ENCODE data around the gene SHANK2. TPM values are rescaled to one million over a fixed set of nuclear protein-coding genes. Genes with fewer than 3 reads are reported as not detected.

Gene SHANK2
- total RNA-seq, 5 donors from 2014 or later (not counting 1 experiment from before 2014, with no cell fraction given) = 0.15 to 0.60 (median 0.49) TPM; not detected in 2

DNA sequence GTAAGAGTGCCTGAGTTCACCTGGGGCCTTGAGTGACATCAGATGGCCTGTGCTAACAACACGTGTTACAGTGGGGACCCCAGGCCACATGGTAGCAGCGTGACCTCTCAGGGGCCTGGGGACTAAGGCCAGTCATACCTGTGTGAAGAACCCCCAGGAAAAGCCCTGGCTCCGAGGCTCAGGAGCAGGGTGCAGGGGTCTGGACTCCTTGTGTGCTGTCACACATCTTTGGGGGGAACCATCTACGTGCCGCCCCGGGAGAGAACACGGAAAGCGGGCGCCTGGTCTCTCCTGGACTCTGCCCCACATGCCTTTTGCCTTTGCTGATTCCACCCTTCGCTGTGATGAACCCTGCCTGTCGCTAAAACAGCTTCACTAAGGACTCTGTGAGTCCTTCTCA, 48.7 kb downstream of the SHANK2 start:
- no peaks in the 10 kb centered on the region for H3K36me3 Mint-ChIP-seq
- peaks cover 0 to 2% of the 10 kb centered on the region in 2 donors for H3K27me3 Mint-ChIP-seq
- ChIA-PET CTCF (no interaction called here), POLR2A (no interaction called here)
- H3K4me1 Mint-ChIP-seq = no peaks in the 10 kb centered on the region
- H3K9me3 ChIP-seq = no peaks in the 10 kb centered on the region
- H3K27ac ChIP-seq (ENCODE audit: low read length) = no peak overlapping the region
- ATAC-seq (replicated peaks in 1 of 4) (no peak), DNase-seq (no peak)
- no peak overlapping the region for H3K27ac Mint-ChIP-seq
- no peaks in the 10 kb centered on the region for H3K36me3 ChIP-seq (ENCODE audit: control insufficient read depth in 2 of 2, extremely low read depth in 1 of 2, insufficient read depth in 1 of 2, low read length in 1 of 2)
- WGBS (ENCODE audit: insufficient coverage) = 85% methylated on average over 10 of the region's 11 CpGs
- H3K9me3 Mint-ChIP-seq = no peaks in the 10 kb centered on the region
- H3K4me3 Mint-ChIP-seq = no peak overlapping the region
- H3K27me3 ChIP-seq (replicated peaks in 1 of 2; ENCODE audit: control insufficient read depth in 2 of 2, extremely low read depth in 1 of 2, insufficient read depth in 2 of 2, low read length in 1 of 2) = peaks cover 0 to 3% of the 10 kb centered on the region in 2 experiments
- H3K4me3 ChIP-seq (ENCODE audit: control insufficient read depth in 1 of 2, extremely low read depth in 1 of 2, low read length in 1 of 2) = no peak overlapping the region
- no peaks in the 10 kb centered on the region for H3K4me1 ChIP-seq (ENCODE audit: control insufficient read depth in 1 of 2, extremely low read depth in 1 of 2, insufficient read depth in 2 of 2, low read length in 2 of 2)

DNA sequence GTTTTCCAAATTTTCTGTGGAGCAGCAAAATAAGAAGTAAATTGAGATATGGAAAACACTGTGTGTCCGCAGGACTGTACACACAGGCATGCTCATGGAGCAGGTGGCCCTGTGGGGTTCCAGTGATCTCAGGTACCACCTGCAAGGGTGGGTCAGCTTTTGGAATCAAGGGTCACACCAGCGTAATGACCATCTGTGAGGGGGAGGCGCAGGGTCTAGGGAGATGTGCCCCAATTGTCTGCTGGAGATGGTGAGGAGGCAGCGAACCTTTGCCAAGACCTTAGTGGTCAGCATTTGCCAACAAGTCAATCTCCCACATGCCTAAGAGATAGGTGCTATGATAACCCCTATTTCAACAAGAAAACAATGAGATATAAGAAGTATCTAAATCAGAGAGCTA, 49.4 kb downstream of the SHANK2 start:
- no peak overlapping the region for H3K27ac ChIP-seq (ENCODE audit: low read length)
- Mint-ChIP-seq H3K4me3 (no peak overlapping the region), H3K27me3 (peaks cover 0 to 2% of the 10 kb centered on the region in 2 donors), H3K4me1 (no peaks in the 10 kb centered on the region), H3K36me3 (no peaks in the 10 kb centered on the region), H3K27ac (no peak overlapping the region), H3K9me3 (no peaks in the 10 kb centered on the region)
- H3K36me3 ChIP-seq (ENCODE audit: control insufficient read depth in 2 of 2, extremely low read depth in 1 of 2, insufficient read depth in 1 of 2, low read length in 1 of 2) = no peaks in the 10 kb centered on the region
- ChIA-PET POLR2A (no interaction called here), CTCF (no interaction called here)
- no peaks in the 10 kb centered on the region for H3K4me1 ChIP-seq (ENCODE audit: control insufficient read depth in 1 of 2, extremely low read depth in 1 of 2, insufficient read depth in 2 of 2, low read length in 2 of 2)
- DNase-seq = no peak
- 100% methylated on average over 2 of the region's 4 CpGs for WGBS (ENCODE audit: insufficient coverage)
- no peak for ATAC-seq (replicated peaks in 1 of 4)
- no peaks in the 10 kb centered on the region for H3K9me3 ChIP-seq
- no peak overlapping the region for H3K4me3 ChIP-seq (ENCODE audit: control insufficient read depth in 1 of 2, extremely low read depth in 1 of 2, low read length in 1 of 2)
- peaks cover 0 to 8% of the 10 kb centered on the region in 2 experiments for H3K27me3 ChIP-seq (replicated peaks in 1 of 2; ENCODE audit: control insufficient read depth in 2 of 2, extremely low read depth in 1 of 2, insufficient read depth in 2 of 2, low read length in 1 of 2)

DNA sequence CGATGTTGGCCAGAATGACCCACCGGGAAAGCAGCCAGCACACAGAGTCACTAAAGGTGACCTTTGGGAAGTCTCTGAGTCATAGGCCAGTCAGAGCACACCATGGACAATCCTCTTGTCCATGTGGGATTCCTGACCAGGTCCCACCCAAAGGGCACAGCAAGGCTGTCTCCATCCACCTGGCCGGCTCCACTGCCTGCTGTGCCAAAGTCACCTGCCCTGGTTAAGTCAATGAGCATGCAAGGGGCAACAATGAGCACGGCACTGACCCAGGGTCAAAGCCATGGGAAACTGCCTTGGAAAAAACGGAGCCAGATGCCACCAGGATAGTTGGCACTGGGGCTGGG, 49.8 kb downstream of the SHANK2 start:
- Mint-ChIP-seq H3K4me1 (no peaks in the 10 kb centered on the region), H3K36me3 (no peaks in the 10 kb centered on the region), H3K27ac (no peak overlapping the region), H3K4me3 (no peak overlapping the region), H3K27me3 (peaks cover 0 to 2% of the 10 kb centered on the region in 2 donors), H3K9me3 (no peaks in the 10 kb centered on the region)
- DNase-seq (no peak), ATAC-seq (replicated peaks in 1 of 4) (no peak)
- Histone ChIP-seq H3K4me3 (ENCODE audit: control insufficient read depth in 1 of 2, extremely low read depth in 1 of 2, low read length in 1 of 2) (no peak overlapping the region), H3K27ac (ENCODE audit: low read length) (no peak overlapping the region), H3K9me3 (no peaks in the 10 kb centered on the region), H3K27me3 (replicated peaks in 1 of 2; ENCODE audit: control insufficient read depth in 2 of 2, extremely low read depth in 1 of 2, insufficient read depth in 2 of 2, low read length in 1 of 2) (peaks cover 0 to 8% of the 10 kb centered on the region in 2 experiments), H3K36me3 (ENCODE audit: control insufficient read depth in 2 of 2, extremely low read depth in 1 of 2, insufficient read depth in 1 of 2, low read length in 1 of 2) (no peaks in the 10 kb centered on the region), H3K4me1 (ENCODE audit: control insufficient read depth in 1 of 2, extremely low read depth in 1 of 2, insufficient read depth in 2 of 2, low read length in 2 of 2) (no peaks in the 10 kb centered on the region)
- CTCF ChIA-PET = no interaction called here
- POLR2A ChIA-PET = no interaction called here
- WGBS (ENCODE audit: insufficient coverage) = 77% methylated on average over 5 of the region's 5 CpGs

Other genes starting within 250 kb of the SHANK2 start
- gene DHCR7, start 195.8 kb upstream of the SHANK2 start, total RNA-seq = 10 to 100 TPM; 17.8 to 22.6 (median 21.1) TPM
- gene NADSYN1, start 200.6 kb upstream of the SHANK2 start, total RNA-seq = 100 to 1,000 TPM; 125 to 190 (median 162) TPM

Measured in T-cell (primary cell).